Dermis blood vessel endothelial cell (primary cell): ENCODE results near the gene NR3C1. TPM values are rescaled to one million over a fixed set of nuclear protein-coding genes. Genes with fewer than 3 reads are reported as not detected.
"Not testable (repeated sequence)": the region's sequence is repeated elsewhere in the genome, so short reads cannot be mapped to it uniquely, and the experiment has no call there.

Experiments used
- DNase-seq: peaks from one replicate; pipeline ENCODE4 v3.0.0; 2010
- total RNA-seq: library from RNA; depleted of rRNA; stranded (reverse); fragments of >200 nt; gene quantifications from 2 replicates; pipeline ENCODE4 v1.2.3, GENCODE V29; 2014

NR3C1 gene
- total RNA-seq, 1 donor from 2014 or later: 21.4 TPM

DNA sequence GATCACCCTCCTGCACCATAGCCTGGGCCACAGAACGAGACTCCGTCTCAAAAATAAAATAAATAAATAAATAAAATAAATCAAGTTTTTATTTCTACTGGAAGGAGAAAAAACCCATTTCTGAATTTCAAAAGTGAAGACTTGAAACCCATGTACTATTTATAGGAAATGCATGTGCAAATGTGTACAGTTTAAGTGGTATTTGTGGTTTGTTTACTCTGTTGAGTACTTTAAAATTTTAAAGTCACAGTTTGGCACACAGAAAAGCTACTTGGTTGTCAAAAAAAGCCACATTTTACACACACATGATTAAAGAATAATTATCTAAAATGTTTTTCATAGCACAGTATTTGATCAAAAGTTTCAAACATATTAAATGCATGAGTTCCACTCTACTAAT lies 43.6 kb downstream of the NR3C1 start:
- DNase-seq: no peak

DNA sequence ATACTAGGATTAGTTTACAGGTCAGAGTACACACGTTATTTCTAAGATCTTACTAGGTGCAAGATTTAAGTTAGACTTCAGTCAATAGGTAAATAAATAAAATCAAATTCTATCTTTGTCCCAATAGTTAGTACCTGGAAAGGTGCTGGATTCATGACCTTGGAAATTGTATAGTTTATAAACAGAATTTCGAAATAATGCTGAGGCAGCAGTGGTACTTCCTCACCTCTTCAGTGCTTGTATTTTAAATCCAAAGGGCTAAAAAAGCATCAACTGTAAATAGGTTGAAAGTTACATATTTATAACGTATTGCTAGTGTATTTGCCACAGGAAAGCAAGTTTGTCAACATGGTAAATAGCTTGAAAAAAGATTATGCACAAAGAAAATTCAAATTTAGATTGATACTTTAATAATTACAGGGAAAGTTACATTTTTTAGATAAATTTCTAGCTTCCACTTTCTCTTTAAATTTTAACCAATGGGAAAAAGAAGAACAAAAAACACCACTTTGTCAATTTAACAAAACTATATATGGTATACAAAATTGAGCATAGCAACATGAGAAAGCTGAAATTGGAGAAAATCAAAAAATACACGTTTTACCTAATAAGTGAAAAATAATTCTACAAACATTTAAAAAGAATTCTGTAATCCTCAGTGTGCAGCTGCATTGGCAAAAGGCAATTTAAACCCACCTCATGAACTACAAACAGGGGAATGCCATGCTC lies 46.5 kb downstream of the NR3C1 start:
- DNase-seq: no peak

DNA sequence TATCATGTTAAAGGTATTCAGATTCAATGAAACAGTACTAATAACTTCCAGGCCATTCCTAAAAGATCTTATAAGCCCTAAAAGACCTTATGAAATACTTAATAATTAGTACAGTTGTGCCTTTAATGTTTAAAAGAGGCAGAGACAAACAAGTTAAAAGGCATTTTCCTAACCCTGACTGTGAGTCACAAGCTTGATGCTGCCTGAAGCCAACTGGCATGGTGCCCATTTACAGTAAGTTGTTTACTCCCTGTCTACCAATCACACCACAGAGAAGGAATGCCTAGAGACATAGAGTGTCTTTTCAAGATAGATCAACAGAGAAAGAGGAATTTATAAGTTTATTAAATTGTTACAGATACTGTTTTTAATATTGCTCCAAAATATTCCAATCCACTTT lies 47.8 kb downstream of the NR3C1 start:
- DNase-seq: peak; percentile 97

DNA sequence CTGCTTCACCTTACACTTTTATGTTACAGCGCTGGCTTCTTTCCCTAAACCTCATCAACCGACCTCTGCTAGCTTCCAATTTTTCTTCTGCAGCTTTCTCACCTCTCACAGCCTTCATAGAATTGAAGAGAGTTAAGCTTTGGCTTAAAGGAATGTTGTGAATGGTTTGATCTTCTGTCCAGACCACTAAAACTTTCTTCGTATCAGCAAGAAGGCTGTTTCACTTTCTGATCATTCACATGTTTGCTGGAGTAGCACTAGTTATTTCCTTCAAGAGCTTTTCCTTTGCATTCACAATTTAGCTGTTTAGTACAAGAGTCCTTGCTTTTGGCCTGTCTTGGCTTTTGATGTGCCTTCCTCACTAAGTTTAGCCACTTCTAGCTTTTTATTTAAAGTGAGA lies 49.5 kb downstream of the NR3C1 start:
- DNase-seq: no peak

DNA sequence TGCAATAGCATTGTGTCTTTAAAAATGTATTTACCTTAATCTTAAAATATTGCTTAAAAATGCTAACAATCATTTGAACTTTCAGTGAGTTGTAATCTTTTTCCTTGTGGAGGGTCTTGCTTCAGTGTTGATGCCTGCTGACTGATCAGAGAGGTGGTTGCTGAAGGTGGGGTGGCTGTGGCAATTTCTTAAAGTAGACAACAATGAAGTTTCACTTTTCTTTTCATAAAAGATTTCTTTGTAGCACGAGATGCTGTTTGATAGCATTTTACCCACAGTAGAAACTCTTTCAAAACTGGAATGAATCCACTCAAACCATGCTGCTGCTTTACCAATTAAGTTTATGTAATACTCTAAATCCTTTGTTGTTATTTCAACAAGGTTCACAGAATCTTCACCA lies 50.8 kb downstream of the NR3C1 start:
- no peak for DNase-seq

DNA sequence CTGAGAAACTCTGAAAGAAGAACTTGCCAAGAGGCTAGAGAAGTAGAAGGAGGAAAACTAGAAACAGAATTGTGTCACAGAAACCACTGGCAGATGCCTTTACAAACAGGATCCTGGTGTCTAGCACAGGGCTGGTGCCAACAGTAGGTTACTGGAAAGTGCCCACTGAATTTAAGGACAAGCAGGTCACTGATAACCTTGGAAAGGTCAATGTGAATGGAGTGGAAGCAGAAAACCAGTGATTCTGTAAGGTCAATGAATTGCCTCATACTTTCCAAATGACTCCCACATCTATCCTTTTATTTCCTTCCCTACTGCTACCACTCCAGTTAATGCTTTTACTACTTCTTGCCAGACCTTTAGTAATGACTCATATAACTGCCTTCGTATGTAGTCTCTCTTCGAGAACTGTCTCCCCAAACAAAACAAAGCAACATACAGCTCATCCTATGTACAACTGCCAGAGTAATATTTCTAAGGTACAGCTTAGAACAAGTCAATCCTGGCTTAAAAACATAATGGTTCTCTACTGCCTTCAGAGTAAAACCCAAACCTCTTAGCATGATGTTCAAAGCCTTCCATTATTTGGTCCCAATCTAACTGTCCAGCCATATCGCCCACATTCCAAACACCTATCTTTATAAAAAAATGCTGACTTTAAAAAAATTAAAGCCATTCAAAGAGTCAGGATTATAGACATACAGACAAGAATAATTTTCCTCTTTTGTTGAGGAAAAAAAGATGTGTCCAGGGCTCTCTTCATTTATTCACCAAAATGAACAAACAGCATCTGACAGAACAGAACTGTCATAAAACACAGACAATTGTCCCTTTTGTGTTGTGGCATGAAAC lies 52.5 kb downstream of the NR3C1 start:
- DNase-seq: peak; percentile 37

DNA sequence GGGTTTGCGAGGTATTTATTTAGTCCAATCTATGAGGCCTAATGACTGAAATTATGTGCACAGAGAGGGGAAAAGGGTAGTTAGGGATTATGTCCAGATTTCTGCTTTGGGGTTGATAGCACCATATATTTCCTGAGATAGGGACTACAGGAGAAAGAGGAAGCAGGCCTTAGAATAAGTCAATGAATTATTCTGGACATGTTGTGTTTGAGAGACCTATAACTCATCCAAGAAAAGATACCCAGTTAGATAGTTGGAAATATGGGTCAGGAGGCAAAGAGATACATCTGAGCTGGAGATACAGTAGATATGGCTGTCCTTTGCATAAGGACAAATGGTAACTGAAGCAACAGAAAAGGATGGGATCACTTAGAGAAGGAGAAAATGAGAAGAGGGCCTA lies 53.1 kb downstream of the NR3C1 start:
- DNase-seq: no peak

DNA sequence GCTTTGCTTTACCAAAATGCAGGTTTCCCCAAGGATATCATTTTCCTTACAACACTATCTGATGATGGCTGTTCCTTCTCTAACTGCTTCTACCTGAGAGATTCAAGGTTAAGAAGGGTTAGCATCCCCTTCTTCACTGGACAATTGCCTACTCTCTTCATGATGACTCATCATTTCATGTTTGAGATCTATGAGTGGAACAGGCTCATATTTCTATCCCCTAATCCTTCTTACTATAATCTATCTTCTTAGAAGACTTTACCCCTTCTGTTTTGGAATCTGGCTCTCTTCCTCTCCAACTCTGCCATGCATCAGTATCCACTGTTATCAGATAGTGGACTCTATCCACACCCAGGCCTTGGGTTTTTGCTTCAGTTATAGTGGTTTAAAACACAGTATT lies 54.3 kb downstream of the NR3C1 start:
- DNase-seq: no peak

DNA sequence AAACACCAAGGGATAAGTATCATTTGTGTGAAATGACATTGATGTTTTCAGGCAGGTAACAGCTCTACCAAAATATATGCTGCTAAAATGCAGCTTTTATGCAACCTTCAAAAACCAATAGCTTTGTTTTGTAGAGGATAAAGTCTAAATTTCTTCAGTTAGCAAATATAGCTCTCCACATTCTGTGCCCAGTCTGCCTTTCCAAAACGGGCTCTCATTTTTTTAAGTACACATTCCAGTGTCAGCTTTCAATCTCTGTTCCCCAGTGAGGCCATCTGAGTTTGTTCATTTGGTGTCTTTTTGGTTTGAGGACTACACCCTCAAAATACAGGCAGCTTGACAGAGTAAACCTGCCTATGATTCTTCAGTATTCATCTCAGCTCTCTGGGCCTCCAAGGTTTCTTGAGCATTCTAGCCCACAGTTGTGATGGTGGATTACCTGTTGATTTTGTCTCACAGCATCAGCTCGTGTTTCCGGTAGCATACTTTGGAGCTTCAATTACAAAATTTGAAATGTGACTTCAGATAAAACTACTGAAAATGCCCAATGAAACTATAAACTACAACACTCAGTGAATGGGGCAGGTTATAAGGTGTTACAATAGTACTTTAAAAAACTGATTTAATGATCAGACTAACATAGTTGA lies 55.7 kb downstream of the NR3C1 start:
- DNase-seq: no peak

DNA sequence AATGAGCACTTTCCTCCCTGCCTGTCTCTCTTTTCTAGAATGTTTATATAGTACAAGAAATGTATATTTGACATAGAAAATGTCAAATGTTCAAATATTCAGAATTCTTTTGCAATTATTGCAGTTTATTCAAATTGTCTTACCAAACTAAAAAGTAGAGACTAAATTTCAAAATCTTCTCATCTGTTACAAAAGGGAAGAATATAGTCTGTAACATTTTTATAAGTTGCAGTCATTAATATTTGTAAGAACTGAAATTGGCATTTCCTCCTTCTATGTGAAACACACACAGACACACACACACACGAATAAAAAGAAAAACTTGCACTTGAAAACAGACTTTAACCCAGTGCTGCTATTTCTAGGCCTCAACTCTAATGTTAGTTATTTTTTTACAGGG lies 56.4 kb downstream of the NR3C1 start:
- no peak for DNase-seq

DNA sequence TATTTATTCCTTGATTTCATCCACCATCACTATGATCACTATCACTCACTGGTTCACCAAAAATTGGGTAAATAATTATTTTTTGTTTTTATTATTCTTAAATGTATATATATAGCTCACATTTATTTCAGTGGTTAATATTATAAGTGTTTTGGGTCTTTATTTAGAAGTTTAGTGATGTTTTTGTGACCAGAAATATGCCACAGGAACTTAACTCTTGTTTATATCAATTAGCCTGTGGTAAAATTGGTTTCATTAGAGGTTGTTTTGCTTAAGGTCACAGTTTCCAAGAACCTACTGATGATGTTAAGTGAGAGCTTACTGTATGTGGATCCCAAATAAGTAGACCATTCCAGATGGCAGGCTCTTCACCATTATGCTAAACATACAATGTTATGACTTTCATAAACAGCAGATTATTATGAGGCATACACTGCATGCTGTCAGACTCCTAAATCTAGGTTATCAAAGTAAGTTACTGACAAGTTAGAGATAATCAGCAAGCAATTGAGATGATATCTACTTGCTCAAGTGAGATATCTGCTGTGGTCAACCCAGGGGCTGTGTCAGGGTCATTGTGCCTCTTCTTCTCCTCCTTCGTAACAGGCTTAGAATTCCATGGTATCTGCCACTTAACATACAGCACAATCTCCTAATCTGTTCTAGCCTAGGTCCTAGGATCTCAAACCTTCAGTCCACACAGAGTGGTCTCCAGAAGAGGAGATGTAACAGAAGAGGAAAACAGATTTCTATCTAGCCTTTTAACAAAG lies 57.6 kb downstream of the NR3C1 start:
- no peak for DNase-seq

DNA sequence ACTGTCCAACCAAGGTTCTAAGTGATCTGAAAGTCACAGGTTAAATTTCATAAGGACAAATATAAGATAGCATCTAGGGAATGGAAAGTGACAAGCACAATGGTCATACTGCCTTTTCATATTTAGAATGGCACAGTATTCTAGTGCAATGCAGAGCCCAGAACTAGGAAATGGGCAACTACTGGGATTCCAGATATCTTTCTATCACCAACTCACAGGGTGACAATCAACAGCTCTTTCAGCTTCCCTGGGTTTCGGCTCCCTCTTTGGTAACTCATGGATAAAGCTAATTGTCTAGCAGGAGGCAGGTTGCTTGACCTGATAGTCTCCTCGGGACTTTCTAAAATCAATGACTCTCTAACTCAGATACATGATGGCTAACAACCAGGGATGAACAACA lies 60.4 kb downstream of the NR3C1 start:
- DNase-seq: no peak

DNA sequence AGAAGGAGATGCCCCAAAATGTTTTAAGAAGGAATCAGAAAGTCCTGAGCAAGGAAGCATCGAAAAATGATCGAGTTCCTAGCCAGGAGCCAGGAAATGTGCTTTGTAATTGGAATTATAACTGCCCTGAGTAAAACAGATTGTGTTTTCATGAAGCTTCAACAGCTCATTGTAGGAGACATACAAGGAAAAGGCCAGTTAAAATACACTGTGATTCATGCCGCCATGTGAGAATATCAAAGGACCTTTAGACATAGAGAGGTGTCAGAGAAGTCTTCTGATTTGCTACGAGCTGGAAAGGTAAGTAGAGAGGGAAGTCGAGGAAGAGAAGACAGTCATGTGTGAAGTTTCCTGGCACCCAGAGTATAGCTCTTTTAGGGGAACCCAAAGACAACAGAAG lies 60.9 kb downstream of the NR3C1 start:
- DNase-seq: no peak

DNA sequence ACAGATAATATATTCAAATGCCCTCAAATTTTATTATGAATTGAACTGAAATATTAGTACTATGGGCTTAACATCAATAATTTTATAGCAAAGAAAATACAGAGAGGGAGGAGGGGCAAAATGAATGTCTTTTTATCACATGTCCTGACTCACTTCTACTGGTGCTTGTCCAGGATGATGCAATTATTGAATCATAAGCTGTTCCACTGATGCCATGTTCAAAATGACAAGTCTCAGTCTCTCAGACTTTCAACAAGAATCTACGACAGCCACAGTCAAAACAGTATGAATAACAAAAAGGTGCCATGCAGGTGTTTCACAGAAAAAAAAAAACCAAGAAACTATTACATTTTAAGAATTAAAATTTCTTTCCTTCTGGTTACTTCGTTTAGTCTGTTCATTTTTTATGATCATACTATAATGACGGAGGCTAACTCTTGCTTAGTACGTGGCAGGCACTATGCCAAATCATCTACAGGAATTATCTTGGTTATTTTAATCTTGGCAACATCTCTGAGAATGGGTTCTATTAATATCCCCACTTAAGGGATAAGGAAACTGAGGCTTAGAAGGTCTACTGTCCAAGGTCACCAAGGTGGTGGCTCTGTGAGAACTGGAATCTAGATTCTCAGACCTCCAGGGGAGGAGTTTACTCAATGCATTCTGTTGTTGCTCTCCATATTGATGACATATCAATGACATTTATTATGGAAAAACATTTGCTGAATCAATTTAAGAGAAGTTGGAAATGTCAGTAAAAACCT lies 61.5 kb downstream of the NR3C1 start:
- DNase-seq: peak; percentile 17

DNA sequence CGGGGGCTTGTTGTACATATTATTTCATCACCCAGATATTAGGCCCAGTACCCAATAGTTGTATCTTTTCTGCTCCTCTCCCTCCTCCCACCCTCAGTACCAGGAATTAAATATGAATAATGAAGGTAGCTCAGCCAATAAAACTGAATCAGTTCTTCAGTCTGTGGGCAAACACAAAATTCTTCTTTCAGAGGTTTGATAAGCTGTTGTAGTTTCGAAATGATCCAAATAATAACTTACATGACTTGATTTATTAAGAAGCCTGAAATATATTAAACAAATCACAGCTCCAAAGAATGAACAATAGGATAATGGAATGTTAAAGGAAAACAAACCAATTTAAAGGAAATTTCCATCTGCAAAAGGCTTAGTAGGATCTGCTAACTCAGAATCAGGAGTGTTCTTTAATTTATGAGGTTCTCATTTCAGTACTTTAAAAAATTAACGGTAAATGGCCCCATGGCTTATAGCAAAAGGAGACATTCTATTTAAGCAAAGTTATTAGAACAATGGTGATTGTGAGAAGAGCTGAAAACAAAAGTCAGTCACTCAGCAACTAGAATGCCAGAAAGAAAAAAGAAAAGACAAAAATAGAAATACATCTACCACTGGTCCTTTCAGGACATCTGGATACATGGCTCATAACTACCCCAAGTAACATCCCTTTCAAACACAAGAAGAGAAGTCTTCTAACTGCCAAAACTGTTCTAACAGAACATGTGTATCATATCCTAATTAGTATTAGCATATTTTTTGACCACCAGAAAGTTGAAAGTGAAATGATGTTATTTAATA lies 62.4 kb downstream of the NR3C1 start:
- DNase-seq: peak; percentile 28

DNA sequence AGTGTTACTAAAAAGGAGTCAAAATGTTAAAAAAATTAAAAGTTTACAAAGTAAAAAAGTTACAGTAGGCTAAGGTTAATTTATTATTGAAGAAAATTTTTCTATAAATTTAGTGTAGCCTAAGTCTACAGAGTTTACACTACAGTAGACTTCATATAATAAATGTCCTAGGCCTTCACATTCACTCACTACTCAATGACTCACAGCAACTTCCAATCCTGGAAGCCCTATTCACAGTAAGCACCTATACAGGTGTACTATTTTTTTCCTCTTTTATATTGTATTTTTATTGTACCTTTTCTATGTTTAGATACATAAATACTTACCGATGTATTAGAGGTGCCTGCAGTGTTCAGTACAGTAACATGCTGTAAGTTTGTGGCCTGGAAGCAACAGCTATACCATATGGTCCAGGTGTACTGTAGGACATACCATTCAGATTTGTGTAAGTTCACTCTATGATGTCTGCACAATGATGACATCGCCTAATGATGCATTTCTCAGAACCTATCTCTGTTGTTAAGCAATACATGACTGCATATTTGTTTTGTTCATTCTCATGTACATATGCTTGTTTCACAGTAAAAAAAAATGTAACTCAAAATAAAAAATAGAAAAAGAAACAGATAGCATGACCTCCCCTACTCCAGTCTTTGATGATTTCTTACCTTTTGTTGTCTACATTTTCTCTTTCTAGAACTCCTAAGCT lies 64.7 kb downstream of the NR3C1 start:
- DNase-seq: no peak

DNA sequence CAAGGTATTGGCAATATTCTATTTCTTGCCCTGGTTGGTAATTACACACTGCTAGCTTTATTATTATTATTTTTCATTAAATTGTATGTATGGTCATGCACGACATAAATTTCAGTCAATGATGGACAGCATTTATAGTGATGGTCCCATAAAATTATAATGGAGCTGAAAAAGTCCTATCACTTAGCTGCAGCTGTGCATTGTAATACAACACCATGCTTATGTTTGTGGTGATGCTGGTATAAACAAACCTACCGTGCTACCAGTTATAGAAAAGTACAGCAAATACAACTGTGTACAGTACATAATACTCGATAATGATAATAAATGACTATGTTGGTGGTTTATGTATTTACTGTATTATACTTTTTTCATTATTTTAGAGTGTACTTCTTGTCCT lies 65.5 kb downstream of the NR3C1 start:
- DNase-seq: no peak

DNA sequence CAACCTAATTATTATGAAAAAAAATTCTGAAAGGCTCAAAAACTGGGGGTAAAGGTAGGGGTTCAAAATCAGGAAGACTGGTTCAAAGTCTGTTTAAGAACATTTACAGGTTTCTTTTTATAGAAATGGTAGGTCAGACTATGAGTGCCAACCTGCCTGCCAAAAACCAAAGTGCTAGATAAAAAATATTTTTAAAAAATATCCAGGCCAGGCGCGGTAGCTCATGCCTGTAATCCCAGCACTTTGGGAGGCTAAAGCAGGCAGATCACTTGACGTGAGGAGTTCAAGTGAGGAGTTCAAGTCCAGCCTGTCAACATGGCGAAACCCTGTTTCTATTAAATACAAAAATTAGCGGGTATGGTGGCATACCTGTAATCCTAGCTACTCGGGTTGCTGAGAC lies 67.0 kb downstream of the NR3C1 start:
- no peak for DNase-seq

DNA sequence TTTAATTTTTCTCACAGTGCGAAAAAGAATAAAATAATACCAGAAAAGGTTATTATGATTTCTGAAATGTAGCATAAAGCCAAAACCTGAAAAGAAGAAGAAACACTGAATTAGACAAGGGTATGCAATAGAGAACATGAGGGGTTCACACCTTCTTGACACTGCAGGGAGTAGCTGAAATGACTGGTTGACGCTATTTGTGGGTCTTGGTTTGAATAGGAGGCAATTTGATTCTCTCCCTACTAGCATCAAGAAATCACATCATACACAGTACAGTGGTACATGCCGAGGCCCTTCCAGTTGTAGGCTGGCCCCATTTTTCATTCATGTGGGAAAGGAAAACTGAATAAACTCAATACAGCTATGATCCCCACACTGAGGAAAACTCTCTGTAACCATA lies 68.6 kb downstream of the NR3C1 start:
- DNase-seq: no peak

DNA sequence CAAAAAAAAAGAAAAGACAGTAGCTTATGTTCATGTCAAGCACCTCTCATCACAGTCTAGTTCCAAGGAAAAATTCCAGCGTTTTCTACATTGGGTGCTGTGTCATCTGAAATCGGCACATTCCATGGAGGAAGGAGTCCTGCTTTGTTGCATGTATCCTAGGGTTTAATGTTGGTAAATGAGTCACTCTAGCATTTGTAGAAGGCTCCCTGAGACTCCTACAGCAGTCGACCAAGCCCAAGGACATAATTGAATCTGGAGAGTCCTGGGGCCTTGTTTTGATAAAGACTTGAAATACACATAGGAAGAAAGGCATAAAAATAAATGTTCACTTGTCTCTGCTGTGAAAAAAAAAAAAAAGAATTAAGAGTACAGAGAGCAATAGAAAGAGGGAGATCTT lies 69.1 kb downstream of the NR3C1 start:
- DNase-seq: not testable (repeated sequence)

DNA sequence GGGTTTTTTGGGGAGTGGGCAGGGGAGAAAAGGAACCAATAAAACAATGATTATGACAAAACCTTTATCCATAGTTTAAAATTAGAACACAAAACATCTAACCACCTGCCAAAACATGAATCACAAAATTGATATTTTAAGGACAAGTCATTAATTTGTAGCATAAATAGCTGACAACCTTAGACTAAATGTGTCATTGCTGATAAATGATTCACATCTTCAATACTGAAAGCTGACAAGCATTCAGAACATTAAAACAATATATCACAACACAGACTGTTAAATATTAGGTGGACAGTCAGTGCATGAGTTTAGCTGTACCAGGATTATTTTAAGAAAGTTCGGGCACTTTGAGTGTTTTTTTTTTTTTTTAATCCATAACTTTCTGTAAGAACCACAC lies 71.5 kb downstream of the NR3C1 start:
- DNase-seq: no peak
